SK-N-MC (cell line): ENCODE measurements around the gene SMPD3.

Experiments
- EZH2 ChIP-seq: fragments of 200-600 bp; sonication (generic); IDR thresholded peaks from one replicate; pipeline ENCODE4 v1.6.1; 2017; ENCODE audit warnings: antibody characterized with exemption
- POLR2AphosphoS5 ChIP-seq: IDR thresholded peaks from 2 replicates; pipeline ENCODE4 v1.6.1; 2012; ENCODE audit warnings: mild to moderate bottlenecking, low read depth, low read length, borderline replicate concordance

DNA sequence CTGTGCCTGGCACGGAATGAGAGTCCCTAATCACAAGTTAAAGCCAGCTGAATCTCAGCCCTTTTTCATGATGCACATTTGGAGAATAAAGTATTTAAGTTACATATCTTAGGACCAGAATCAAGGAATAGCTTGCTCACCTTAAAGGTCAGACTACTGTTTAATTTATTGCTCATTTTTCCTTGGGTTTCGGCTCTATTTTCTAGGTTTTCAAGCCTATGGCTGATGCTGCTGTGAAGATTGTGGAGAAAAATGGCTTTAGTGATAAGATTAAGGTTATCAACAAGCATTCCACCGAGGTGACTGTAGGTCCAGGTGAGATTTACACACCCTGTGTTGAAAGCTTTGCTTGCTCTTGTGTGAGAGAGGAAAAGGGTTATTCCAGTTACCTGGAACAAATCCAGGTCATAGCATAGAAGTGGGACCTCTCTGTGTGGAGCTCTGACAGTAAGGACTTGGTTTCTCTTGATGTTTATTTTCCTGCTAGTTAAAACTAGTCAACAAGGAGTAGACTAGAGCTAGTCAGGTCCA lies 119.4 kb downstream of the SMPD3 start:
- TF ChIP-seq POLR2AphosphoS5 (no peak), EZH2 (no peak)
